ENCODE measurements around the gene REXO4. TPM values are rescaled to one million over a fixed set of nuclear protein-coding genes. Genes with fewer than 3 reads are reported as not detected.

Gene REXO4
- total and polyA plus RNA-seq, 2 experiments from 2014 or later, result 31.1 to 36.3 TPM

DNA sequence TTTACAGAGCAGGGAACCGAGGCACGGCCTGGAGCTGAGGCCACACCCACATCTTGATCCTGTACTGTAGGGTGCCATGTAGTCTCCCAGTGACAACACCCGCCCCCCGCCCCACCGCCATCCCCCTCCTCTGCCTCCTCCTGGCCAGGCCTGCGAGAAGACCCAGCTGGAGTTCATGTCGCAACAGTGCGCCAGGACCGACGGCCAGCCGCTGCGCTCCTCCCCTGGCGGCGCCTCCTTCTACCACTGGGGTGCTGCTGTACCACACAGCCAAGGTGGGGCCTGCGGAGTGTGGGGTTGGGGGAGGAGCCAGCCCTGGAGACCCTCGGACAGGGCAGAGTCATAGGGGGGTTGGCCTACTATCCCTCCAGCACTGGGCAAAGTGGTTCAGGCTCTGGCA, 18.9 kb upstream of the REXO4 start:
- H3K4me2 ChIP-seq, result no peak overlapping the region
- peaks cover 9% of the 10 kb centered on the region for H3K27me3 Mint-ChIP-seq (ENCODE audit: insufficient read depth, low read depth, poor library complexity)
- no peaks in the 10 kb centered on the region for H3K27me3 ChIP-seq (ENCODE audit: insufficient read depth)
- no peak overlapping the region for H2AFZ ChIP-seq
- no peaks in the 10 kb centered on the region for H3K79me2 ChIP-seq (replicated peaks; ENCODE audit: insufficient read depth)
- H3K4me1 Mint-ChIP-seq, result no peaks in the 10 kb centered on the region
- no peaks in the 10 kb centered on the region; the same call in 2 of the 3 replicates for H3K9me3 Mint-ChIP-seq
- no peak overlapping the region for H3K27ac Mint-ChIP-seq
- H3K9me2 ChIP-seq (ENCODE audit: insufficient read depth), result no peaks in the 10 kb centered on the region
- no peaks in the 10 kb centered on the region for H3K4me1 ChIP-seq (ENCODE audit: insufficient read depth)
- H3K4me3 ChIP-seq, result no peak overlapping the region
- no peaks in the 10 kb centered on the region for H3K36me3 Mint-ChIP-seq (ENCODE audit: low read depth)
- H3K4me3 Mint-ChIP-seq, result no peak overlapping the region
- H3K27ac ChIP-seq (ENCODE audit: low read depth), result no peak overlapping the region
- ATAC-seq (peak; percentile 28; the same call in 2 of the 3 replicates), DNase-seq (ENCODE audit: low spot score) (no peak)
- no peaks in the 10 kb centered on the region for H3F3A ChIP-seq (replicated peaks; ENCODE audit: low read depth)
- no peaks in the 10 kb centered on the region for H4K20me1 ChIP-seq (replicated peaks; ENCODE audit: insufficient read depth)
- no peak for TF ChIP-seq EZH2 (IDR thresholded peaks at IDR 0.05; ENCODE audit: low read depth, unreplicated experiment)
- TF ChIP-seq ZNF331 (CRISPR knock-in tag; IDR thresholded peaks at IDR 0.05; ENCODE audit: low read depth), result no peak
- TF ChIP-seq, protein P1, sequence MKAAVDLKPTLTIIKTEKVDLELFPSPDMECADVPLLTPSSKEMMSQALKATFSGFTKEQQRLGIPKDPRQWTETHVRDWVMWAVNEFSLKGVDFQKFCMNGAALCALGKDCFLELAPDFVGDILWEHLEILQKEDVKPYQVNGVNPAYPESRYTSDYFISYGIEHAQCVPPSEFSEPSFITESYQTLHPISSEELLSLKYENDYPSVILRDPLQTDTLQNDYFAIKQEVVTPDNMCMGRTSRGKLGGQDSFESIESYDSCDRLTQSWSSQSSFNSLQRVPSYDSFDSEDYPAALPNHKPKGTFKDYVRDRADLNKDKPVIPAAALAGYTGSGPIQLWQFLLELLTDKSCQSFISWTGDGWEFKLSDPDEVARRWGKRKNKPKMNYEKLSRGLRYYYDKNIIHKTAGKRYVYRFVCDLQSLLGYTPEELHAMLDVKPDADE (IDR thresholded peaks at IDR 0.05), result no peak
- TF ChIP-seq, protein P2, sequence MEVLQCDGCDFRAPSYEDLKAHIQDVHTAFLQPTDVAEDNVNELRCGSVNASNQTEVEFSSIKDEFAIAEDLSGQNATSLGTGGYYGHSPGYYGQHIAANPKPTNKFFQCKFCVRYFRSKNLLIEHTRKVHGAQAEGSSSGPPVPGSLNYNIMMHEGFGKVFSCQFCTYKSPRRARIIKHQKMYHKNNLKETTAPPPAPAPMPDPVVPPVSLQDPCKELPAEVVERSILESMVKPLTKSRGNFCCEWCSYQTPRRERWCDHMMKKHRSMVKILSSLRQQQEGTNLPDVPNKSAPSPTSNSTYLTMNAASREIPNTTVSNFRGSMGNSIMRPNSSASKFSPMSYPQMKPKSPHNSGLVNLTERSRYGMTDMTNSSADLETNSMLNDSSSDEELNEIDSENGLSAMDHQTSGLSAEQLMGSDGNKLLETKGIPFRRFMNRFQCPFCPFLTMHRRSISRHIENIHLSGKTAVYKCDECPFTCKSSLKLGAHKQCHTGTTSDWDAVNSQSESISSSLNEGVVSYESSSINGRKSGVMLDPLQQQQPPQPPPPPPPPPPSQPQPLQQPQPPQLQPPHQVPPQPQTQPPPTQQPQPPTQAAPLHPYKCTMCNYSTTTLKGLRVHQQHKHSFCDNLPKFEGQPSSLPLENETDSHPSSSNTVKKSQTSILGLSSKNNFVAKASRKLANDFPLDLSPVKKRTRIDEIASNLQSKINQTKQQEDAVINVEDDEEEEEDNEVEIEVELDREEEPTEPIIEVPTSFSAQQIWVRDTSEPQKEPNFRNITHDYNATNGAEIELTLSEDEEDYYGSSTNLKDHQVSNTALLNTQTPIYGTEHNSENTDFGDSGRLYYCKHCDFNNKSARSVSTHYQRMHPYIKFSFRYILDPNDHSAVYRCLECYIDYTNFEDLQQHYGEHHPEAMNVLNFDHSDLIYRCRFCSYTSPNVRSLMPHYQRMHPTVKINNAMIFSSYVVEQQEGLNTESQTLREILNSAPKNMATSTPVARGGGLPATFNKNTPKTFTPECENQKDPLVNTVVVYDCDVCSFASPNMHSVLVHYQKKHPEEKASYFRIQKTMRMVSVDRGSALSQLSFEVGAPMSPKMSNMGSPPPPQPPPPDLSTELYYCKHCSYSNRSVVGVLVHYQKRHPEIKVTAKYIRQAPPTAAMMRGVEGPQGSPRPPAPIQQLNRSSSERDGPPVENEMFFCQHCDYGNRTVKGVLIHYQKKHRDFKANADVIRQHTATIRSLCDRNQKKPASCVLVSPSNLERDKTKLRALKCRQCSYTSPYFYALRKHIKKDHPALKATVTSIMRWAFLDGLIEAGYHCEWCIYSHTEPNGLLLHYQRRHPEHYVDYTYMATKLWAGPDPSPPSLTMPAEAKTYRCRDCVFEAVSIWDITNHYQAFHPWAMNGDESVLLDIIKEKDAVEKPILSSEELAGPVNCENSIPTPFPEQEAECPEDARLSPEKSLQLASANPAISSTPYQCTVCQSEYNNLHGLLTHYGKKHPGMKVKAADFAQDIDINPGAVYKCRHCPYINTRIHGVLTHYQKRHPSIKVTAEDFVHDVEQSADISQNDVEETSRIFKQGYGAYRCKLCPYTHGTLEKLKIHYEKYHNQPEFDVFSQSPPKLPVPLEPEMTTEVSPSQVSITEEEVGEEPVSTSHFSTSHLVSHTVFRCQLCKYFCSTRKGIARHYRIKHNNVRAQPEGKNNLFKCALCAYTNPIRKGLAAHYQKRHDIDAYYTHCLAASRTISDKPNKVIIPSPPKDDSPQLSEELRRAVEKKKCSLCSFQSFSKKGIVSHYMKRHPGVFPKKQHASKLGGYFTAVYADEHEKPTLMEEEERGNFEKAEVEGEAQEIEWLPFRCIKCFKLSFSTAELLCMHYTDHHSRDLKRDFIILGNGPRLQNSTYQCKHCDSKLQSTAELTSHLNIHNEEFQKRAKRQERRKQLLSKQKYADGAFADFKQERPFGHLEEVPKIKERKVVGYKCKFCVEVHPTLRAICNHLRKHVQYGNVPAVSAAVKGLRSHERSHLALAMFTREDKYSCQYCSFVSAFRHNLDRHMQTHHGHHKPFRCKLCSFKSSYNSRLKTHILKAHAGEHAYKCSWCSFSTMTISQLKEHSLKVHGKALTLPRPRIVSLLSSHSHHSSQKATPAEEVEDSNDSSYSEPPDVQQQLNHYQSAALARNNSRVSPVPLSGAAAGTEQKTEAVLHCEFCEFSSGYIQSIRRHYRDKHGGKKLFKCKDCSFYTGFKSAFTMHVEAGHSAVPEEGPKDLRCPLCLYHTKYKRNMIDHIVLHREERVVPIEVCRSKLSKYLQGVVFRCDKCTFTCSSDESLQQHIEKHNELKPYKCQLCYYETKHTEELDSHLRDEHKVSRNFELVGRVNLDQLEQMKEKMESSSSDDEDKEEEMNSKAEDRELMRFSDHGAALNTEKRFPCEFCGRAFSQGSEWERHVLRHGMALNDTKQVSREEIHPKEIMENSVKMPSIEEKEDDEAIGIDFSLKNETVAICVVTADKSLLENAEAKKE (CRISPR knock-in tag; IDR thresholded peaks at IDR 0.05), result no peak
- TF ChIP-seq NANOG (IDR thresholded peaks at IDR 0.05; ENCODE audit: borderline replicate concordance), result no peak
- TF ChIP-seq EZH2phosphoT487 (IDR thresholded peaks at IDR 0.05; ENCODE audit: unreplicated experiment), result no peak
- H3K36me3 ChIP-seq (ENCODE audit: insufficient read depth), result no peaks in the 10 kb centered on the region

Data from GM23338 (cell line).